GM19023 (cell line): ENCODE data around the gene RAB40C.

ENCODE experiments used
- ATAC-seq: cut with Tn5 transposase; IDR thresholded peaks from one replicate; pipeline ENCODE4 v1.9.1; 2021; ENCODE audit warnings: mild to moderate bottlenecking, moderate library complexity; ENCODE audit not compliant: unreplicated experiment

RAB40C gene

DNA sequence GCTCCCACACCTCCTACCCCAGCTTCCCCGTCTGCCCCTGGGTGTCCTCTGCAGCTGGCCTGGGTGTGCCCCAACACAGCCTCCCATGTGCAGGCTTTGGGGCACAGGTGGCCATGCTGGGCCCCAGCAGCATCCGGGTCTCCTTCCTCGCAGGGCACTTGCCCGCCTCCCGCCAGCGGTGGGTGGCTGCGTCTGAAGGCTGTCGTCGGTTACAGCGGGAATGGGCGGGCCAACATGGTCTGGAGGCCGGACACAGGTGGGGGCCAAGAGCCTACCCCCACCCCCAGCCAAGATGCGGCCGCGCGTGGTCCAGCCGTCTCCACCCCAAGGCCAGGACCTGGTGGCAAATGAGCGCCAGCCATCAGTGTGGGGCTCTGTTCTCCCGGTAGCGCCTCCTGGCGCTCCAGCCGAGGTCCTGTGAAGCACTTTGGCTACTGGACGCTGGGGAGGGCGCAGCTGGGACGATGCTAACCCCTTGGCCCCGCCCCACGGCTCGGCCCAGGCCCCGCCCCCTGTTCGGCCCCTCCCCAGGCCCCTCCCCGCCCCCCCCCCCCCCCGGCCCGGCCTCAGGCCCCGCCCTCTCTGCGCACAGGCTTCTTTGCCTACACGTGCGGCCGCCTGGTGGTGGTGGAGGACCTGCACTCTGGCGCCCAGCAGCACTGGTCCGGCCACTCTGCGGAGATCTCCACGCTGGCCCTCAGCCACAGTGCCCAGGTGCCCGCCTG is 70.8 kb downstream of the RAB40C start:
- no peak for ATAC-seq

DNA sequence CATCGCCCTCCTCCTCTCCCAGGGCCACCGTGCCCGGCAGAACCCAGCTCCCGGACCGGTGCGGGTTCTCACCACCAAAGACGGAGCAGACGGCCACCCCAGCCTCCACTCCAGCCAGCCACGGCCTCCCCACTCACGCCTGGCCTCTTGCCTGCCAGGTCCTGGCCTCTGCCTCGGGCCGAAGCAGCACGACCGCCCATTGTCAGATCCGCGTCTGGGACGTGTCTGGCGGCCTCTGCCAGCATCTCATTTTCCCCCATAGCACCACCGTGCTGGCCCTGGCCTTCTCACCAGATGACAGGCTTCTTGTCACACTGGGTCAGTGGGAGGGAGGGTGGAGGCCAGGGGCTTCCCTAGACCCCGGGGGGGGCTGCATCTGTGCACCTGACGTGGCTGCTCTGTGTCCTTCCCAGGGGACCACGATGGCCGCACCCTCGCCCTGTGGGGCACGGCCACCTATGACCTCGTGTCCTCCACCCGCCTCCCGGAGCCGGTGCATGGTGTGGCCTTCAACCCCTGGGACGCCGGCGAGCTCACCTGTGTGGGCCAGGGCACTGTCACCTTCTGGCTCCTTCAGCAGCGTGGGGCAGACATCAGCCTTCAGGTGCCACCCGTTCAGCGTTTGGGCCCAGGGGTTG is 71.4 kb downstream of the RAB40C start:
- ATAC-seq = no peak

DNA sequence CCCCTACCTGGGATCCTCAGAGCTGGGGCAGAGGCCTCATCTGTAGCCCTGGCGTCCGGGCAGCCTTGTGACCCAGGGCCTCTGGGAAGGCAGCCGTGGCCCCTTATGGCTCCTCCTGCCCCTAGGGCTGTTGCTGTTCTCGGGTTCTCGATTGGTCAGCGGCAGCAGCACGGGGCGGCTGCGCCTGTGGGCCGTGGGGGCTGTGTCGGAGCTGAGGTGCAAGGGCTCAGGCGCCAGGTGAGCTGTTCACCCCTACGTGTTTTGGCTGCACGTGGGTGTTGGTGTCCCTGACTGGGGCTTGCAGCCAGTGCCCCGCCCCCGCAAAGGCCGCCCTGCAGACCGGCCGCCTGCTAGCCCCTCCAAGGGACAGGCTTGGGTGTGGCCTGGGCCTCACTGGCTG is 72.2 kb downstream of the RAB40C start:
- no peak for ATAC-seq

DNA sequence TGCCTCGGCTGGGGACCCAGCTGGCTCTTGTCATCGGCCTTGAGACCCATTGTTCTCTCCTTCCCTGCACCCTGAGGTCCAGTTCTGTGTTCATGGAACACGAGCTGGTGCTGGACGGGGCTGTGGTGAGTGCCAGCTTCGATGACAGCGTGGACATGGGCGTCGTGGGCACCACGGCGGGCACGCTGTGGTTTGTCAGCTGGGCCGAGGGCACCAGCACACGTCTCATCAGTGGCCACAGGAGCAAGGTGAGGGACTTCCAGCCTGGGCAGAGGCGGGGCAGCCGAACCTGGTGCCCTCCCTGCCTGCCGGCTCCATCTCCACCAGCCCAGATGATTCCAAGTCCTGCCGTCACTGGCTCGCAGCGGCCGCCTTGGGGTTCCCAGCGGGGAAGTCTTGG is 72.7 kb downstream of the RAB40C start:
- ATAC-seq = no peak

- ATAC-seq = no peak
These were observed 76.7 kb downstream of the RAB40C start for GRCh38 chr16:666572-666971.

GRCh38 chr16:667113-667779 is 77.4 kb downstream of the RAB40C start:
- ATAC-seq = no peak

- ATAC-seq = peak; percentile 91
These were observed 78.1 kb downstream of the RAB40C start, which contains the start of gene RHOT2 for GRCh38 chr16:667780-668518. RHOT2 (plus strand) TSS chr16:668132; CDS start chr16:668200, 68 bp downstream.

DNA sequence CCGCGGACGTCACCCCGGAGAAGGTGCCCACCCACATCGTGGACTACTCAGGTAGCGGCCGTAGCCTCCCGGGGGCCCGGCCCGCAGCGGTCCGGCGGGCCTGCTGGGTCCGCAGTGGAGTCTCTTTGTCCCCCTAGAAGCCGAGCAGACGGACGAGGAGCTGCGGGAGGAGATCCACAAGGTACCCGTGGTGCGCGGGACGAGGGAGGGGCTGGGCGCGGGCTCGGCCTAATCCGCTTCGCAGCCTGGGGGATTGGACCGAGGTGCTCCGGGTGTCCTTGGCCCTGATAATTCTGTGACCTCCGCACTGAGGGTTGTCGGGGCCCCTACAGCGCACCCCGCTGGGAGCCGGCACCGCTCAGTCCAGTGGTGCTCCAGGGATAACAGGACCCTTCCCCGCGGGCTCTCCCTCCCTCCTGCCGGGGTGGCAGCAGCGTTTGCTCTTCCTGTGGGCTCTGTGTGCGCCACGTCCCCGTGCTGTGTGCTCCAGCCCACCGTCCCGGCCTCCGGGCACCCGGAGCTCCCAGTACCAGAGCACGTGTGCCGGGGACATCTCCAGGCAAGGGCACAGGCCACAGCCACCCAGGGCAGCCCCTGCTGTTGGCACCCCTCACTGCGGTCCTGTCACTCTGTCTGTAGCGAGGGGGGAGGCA is 78.8 kb downstream of the RAB40C start:
- ATAC-seq = no peak

GRCh38 chr16:669666-670065 is 79.8 kb downstream of the RAB40C start:
- ATAC-seq = no peak

GRCh38 chr16:670485-671352 is 80.9 kb downstream of the RAB40C start:
- no peak for ATAC-seq

DNA sequence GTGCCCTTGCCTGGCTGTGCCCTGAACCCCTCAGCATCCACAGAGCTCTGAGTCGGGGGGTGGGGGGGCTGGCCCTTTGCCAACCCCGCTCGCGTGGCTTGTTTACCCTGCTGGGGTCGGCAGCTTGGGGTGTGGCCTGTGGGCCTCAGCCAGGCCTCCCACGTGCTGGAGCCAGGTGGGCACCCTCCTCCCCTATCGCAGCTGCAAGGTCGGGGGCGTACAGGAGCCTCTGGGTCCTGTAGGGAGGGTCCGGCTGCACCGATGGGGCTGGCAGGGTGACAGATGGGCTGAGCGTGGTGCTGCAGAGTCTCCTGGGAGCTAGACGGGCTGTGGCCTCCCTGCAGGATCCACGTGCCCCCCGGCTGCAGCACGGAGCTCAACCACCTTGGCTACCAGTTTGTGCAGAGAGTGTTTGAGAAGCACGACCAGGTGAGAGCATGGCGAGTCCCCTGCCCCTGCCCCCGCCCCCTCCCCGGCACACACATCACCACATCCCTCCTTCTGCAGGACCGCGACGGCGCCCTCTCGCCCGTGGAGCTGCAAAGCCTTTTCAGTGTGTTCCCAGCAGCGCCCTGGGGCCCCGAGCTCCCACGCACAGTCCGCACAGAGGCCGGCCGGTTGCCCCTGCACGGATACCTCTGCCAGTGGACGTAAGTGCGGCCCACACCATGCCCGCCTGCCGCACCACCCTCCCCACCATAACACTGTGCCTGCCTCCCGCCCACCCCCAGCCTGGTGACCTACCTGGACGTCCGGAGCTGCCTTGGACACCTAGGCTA is 81.7 kb downstream of the RAB40C start:
- no peak for ATAC-seq

GRCh38 chr16:672371-672770 is 82.5 kb downstream of the RAB40C start:
- ATAC-seq = no peak

GRCh38 chr16:672851-673250 is 83.0 kb downstream of the RAB40C start:
- ATAC-seq = no peak

DNA sequence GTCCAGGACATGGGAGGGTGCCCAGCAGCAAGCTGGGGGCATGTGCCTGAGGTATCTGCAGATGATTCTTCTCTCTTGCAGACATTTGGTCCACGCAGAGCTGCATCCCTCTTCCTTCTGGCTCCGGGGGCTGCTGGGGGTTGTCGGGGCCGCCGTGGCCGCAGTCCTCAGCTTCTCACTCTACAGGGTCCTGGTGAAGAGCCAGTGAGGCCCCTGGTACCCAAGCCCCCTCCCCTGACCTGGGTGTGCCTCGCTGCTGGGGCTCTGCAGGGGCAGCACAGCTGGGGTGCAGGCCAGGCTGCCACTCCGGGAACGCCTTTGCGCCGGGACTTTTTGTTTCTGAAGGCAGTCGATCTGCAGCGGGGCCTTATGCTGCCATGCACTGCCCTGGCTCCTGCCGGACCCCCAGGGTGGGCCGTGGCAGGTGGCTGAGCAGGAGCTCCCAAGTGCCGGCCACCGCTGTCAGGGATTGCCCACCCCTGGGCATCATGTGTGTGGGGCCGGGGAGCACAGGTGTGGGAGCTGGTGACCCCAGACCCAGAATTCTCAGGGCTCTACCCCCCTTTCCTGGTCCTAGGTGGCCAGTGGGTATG is 83.6 kb downstream of the RAB40C start:
- no peak for ATAC-seq

DNA sequence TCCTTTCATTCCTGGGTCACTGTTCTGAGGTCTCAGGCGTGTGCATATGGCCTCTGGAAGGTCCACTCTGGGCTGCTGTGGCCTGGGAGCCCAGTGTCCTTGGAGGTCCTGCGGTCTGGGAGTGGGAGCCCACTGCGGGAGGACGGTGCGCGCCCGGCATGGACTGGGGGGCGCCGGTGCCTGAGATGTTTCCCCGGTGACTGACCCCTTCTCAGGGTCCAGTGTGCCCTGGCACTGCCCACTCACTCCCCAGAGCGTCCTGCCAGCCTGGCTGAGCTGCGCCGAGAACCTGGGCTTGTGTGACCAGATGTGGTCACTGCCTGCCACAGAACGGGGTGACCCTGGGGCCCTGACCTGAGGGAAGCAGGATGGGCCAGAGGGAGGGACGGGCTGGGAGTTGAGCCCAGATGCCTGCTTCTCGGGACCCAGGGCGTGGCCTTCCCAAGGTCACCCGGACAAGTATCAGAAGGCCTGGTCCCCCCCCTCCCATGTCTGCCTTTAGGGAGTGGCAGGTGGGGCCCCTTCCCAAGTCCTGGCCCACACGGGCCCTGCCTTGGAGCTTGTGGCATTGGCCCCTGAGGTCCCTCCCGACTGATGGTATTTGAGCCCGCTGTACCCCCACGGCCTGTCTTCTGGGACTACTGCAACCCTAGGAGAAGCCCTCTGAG is 84.5 kb downstream of the RAB40C start:
- no peak for ATAC-seq

DNA sequence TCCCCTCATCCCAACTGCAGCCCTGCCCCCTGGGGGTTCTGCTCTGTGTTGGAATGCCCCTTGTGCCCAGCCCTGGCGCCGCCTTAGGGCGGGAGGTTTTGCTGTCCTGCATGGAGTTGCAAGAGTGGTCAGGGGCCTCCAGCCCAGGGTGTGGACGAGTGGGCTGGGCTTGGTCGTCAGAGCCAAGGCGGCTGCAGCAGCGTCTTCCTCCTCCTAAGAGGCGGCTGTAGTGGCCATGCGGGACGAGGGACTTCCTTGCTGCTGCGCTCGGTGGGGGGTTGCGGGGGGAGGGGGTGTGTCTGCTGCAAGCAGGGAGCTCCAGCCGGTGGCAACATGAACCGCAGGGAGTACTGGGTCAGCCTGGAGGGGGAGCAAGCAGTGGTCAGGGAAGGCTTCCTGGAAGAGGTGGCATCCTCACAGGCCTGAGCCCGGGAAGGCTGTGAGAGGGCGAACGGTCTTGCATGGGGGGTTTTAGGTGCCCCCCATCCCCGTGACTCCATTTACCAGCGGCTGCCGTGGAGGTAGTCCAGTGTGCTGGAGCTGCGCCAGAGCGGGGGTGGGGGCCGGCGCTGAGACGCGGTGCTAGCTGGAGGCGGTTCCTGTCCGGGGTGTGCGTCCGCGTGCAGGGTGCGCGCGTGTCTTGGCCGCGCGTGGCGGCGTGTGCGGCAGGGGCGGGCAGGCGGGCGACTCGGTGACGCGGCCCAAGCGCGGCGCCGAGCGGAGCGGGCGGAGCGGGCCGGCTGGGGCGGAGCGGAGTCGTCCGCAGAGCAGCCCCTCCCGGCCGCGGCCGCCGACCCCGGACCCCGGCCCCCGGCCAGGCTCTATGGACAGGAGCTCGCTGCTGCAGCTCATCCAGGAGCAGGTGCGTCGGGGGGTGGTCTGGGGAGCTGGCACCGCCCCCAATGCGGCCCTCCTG is 85.4 kb downstream of the RAB40C start, which contains the start of gene RHBDL1:
Gene RHBDL1 (plus strand): TSS at position 704 of the 916 bp plus-strand sequence. CDS start 120 bp downstream, at position 824.
- no peak for ATAC-seq
